Measurements from ENCODE around the gene GNL3L. TPM values are rescaled to one million over a fixed set of nuclear protein-coding genes. Genes with fewer than 3 reads are reported as not detected.

Gene GNL3L
- total RNA-seq, 1 donor from 2014 or later, result 52.9 TPM

GRCh38 chrX:54492340-54492739 lies 37.7 kb upstream of the GNL3L start:
- no peaks in the 10 kb centered on the region for H3K27me3 Mint-ChIP-seq (ENCODE audit: low read depth)
- TF ChIP-seq, protein P1, sequence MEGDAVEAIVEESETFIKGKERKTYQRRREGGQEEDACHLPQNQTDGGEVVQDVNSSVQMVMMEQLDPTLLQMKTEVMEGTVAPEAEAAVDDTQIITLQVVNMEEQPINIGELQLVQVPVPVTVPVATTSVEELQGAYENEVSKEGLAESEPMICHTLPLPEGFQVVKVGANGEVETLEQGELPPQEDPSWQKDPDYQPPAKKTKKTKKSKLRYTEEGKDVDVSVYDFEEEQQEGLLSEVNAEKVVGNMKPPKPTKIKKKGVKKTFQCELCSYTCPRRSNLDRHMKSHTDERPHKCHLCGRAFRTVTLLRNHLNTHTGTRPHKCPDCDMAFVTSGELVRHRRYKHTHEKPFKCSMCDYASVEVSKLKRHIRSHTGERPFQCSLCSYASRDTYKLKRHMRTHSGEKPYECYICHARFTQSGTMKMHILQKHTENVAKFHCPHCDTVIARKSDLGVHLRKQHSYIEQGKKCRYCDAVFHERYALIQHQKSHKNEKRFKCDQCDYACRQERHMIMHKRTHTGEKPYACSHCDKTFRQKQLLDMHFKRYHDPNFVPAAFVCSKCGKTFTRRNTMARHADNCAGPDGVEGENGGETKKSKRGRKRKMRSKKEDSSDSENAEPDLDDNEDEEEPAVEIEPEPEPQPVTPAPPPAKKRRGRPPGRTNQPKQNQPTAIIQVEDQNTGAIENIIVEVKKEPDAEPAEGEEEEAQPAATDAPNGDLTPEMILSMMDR (conservative IDR thresholded peaks at IDR 0.05), result no peak
- H3K4me1 Mint-ChIP-seq, result peaks cover 42% of the 10 kb centered on the region
- no peak overlapping the region for H3K27ac Mint-ChIP-seq (ENCODE audit: unreplicated experiment)
- H3K9me3 Mint-ChIP-seq, result peaks cover 14% of the 10 kb centered on the region
- no peak for DNase-seq (ENCODE audit: low read depth, low spot score)
- peaks cover 22% of the 10 kb centered on the region for H3K36me3 Mint-ChIP-seq (ENCODE audit: low read depth)
- peak overlapping the region; percentile 76 for H3K4me3 Mint-ChIP-seq

DNA sequence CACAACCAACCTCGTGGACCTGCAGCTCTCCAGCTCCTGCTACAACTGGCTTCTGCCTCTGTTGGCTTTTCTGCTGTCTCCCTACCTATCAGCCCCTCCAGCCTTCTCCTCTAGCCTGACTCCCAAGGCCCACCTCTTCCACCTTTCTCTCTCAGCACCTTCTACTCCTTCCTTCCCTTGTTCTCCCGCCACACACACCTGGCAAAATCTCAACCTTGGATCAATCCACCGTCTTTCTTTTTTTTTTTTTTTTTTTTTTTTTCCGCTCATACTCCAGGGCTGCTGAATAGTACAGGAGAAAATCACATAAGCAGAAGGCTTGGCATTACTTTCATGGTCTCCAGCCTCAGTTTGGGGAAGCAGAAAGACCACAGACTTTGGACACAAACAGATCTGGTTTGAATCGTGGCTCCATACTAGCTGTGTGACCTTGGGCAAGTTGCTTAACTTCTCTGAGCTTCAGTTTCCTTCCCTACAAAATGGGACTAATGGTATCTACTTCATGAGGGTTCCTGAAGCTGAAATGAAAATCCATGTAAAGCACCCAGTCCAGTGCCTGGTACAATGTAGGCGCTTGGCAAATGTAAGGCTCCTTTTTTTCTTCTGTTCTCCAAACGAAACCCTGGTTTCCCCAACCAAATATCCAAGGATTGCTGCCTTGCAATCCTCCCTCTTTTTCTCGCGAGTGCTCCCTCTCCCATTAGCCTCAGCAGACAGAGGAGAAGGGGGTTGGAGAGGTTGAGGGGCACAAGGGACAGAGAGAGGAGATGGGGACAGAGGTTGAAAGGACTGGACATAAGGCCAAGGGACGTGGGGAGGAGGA lies 35.6 kb upstream of the GNL3L start:
- H3K4me3 Mint-ChIP-seq, result peak overlapping the region; percentile 89
- no peak for DNase-seq (ENCODE audit: low read depth, low spot score)
- H3K27ac Mint-ChIP-seq (ENCODE audit: unreplicated experiment), result no peak overlapping the region
- H3K36me3 Mint-ChIP-seq (ENCODE audit: low read depth), result peaks cover 17% of the 10 kb centered on the region
- peaks cover 9% of the 10 kb centered on the region for H3K9me3 Mint-ChIP-seq
- TF ChIP-seq, protein P1 (conservative IDR thresholded peaks at IDR 0.05), result no peak
- peaks cover 48% of the 10 kb centered on the region for H3K4me1 Mint-ChIP-seq
- no peaks in the 10 kb centered on the region for H3K27me3 Mint-ChIP-seq (ENCODE audit: low read depth)

- Mint-ChIP-seq H3K27ac (ENCODE audit: unreplicated experiment) (peak overlapping the region; percentile 64), H3K36me3 (ENCODE audit: low read depth) (peaks cover 11% of the 10 kb centered on the region), H3K27me3 (ENCODE audit: low read depth) (no peaks in the 10 kb centered on the region), H3K4me3 (peak overlapping the region; percentile 89), H3K4me1 (peaks cover 49% of the 10 kb centered on the region), H3K9me3 (peaks cover 11% of the 10 kb centered on the region)
- TF ChIP-seq, protein P1 (conservative IDR thresholded peaks at IDR 0.05), result no peak
- no peak for DNase-seq (ENCODE audit: low read depth, low spot score)
These were observed 34.8 kb upstream of the GNL3L start for GRCh38 chrX:54494989-54495813.

- Mint-ChIP-seq H3K4me3 (peak within 1 kb of the TSS; percentile 89), H3K27ac (ENCODE audit: unreplicated experiment) (peak within 1 kb of the TSS; percentile 64), H3K36me3 (ENCODE audit: low read depth) (peaks cover 6% of the 10 kb centered on the region), H3K9me3 (peaks cover 6% of the 10 kb centered on the region), H3K27me3 (ENCODE audit: low read depth) (no peaks in the 10 kb centered on the region), H3K4me1 (peaks cover 46% of the 10 kb centered on the region)
- peak; percentile 59 for DNase-seq (ENCODE audit: low read depth, low spot score)
- TF ChIP-seq, protein P1 (conservative IDR thresholded peaks at IDR 0.05), result no peak
These were observed 34.1 kb upstream of the GNL3L start, which contains the start of gene FGD1 for GRCh38 chrX:54495814-54496516. Gene FGD1, minus strand, starts transcription at chrX:54496234. Its CDS starts 802 bp downstream, at chrX:54495432.

- TF ChIP-seq, protein P1 (conservative IDR thresholded peaks at IDR 0.05), result no peak
- H3K36me3 Mint-ChIP-seq (ENCODE audit: low read depth), result peaks cover 4% of the 10 kb centered on the region
- peaks cover 46% of the 10 kb centered on the region for H3K4me1 Mint-ChIP-seq
- no peak for DNase-seq (ENCODE audit: low read depth, low spot score)
- H3K27ac Mint-ChIP-seq (ENCODE audit: unreplicated experiment), result peak overlapping the region; percentile 8
- peaks cover 6% of the 10 kb centered on the region for H3K9me3 Mint-ChIP-seq
- peak overlapping the region; percentile 89 for H3K4me3 Mint-ChIP-seq
- no peaks in the 10 kb centered on the region for H3K27me3 Mint-ChIP-seq (ENCODE audit: low read depth)
These were observed 33.5 kb upstream of the GNL3L start for GRCh38 chrX:54496517-54496852.
